Calu3 (cell line): ENCODE data around the gene RBM42. TPM values are rescaled to one million over a fixed set of nuclear protein-coding genes. Genes with fewer than 3 reads are reported as not detected.
A peak's percentile ranks its signal among the peaks of the same experiment; 100 is the strongest.

Source experiments
- BruUV-seq: library from RNA; stranded (reverse); fragments of 400-500 nt; replicated peaks from 2 replicates; lab custom pipeline; 2021; lab: Mats Ljungman, UMichigan
- CTCF ChIA-PET: fragments of 300-600 bp; sonication (Branson Sonifier 250); formaldehyde crosslinking; loops from one replicate; lab custom pipeline; 2022; ENCODE audit warnings: antibody characterized with exemption; lab: Charles Lee
- DNase-seq: peaks from one replicate; pipeline ENCODE4 v3.0.0; 2022
- H3K27ac Mint-ChIP-seq: one replicate; pipeline ENCODE4 v1.8.0; 2022; ENCODE audit warnings: mixed read lengths; ENCODE audit not compliant: unreplicated experiment
- H3K27me3 Mint-ChIP-seq: one replicate; pipeline ENCODE4 v1.8.0; 2022; ENCODE audit warnings: mixed read lengths; ENCODE audit not compliant: unreplicated experiment
- H3K36me3 Mint-ChIP-seq: one replicate; pipeline ENCODE4 v1.8.0; 2022; ENCODE audit warnings: mild to moderate bottlenecking, moderate library complexity, mixed read lengths; ENCODE audit not compliant: insufficient read depth, unreplicated experiment
- H3K4me1 Mint-ChIP-seq: one replicate; pipeline ENCODE4 v1.8.0; 2022; ENCODE audit warnings: mild to moderate bottlenecking, low read depth, mixed read lengths; ENCODE audit not compliant: unreplicated experiment
- H3K4me3 Mint-ChIP-seq: one replicate; pipeline ENCODE4 v1.8.0; 2022; ENCODE audit warnings: mild to moderate bottlenecking, low read depth, moderate library complexity, mixed read lengths; ENCODE audit not compliant: unreplicated experiment
- H3K9me3 Mint-ChIP-seq: one replicate; pipeline ENCODE4 v1.8.0; 2022; ENCODE audit warnings: low read depth, mixed read lengths; ENCODE audit not compliant: unreplicated experiment
- intact Hi-C: fragments of 100-400 bp; cut with micrococcal nuclease; formaldehyde crosslinking; loops from one replicate; pipeline ENCODE4 v1.10.0; 2022; ENCODE audit not compliant: unreplicated experiment
- total RNA-seq: library from RNA; stranded (reverse); gene quantifications from 2 replicates; pipeline ENCODE4 v1.2.3, GENCODE V29; 2022
- TF ChIP-seq, protein P1 (sequence below): fragments of 200-600 bp; IDR thresholded peaks from one replicate; pipeline ENCODE4 v1.8.0; 2022; ENCODE audit warnings: antibody characterized with exemption; ENCODE audit not compliant: unreplicated experiment

RBM42 gene
- total RNA-seq, 1 experiment from 2014 or later: 148 TPM

DNA sequence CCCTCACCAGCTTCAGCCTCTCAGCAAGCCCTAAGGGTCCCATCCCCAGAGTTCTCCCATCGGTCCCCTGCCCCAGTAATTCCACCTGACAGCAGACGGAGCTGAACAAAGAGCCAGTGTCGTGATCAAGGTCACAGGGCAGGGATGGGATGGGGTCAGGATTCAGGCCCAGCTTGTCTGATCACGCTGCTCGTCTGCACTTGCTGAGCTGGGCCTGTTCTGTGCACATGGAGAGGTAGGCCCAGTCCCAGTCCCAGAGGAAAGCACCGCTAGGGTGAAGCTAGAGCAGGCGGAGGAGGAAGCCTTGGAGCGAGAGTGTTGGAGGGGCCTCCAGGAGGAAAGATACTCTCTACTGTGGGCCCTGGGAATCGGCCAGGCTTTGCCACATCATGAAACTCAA lies 7.1 kb upstream of the RBM42 start:
- no peaks in the 10 kb centered on the region for H3K4me1 Mint-ChIP-seq
- no peak overlapping the region for H3K27ac Mint-ChIP-seq
- intact Hi-C loops: no loop called here
- no peak overlapping the region for H3K4me3 Mint-ChIP-seq
- H3K9me3 Mint-ChIP-seq: no peaks in the 10 kb centered on the region
- no TSS peak for BruUV-seq
- TF ChIP-seq, protein P1, sequence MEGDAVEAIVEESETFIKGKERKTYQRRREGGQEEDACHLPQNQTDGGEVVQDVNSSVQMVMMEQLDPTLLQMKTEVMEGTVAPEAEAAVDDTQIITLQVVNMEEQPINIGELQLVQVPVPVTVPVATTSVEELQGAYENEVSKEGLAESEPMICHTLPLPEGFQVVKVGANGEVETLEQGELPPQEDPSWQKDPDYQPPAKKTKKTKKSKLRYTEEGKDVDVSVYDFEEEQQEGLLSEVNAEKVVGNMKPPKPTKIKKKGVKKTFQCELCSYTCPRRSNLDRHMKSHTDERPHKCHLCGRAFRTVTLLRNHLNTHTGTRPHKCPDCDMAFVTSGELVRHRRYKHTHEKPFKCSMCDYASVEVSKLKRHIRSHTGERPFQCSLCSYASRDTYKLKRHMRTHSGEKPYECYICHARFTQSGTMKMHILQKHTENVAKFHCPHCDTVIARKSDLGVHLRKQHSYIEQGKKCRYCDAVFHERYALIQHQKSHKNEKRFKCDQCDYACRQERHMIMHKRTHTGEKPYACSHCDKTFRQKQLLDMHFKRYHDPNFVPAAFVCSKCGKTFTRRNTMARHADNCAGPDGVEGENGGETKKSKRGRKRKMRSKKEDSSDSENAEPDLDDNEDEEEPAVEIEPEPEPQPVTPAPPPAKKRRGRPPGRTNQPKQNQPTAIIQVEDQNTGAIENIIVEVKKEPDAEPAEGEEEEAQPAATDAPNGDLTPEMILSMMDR: no peak
- peaks cover 9% of the 10 kb centered on the region for H3K36me3 Mint-ChIP-seq
- CTCF ChIA-PET: no interaction called here
- no peaks in the 10 kb centered on the region for H3K27me3 Mint-ChIP-seq
- no peak for DNase-seq

DNA sequence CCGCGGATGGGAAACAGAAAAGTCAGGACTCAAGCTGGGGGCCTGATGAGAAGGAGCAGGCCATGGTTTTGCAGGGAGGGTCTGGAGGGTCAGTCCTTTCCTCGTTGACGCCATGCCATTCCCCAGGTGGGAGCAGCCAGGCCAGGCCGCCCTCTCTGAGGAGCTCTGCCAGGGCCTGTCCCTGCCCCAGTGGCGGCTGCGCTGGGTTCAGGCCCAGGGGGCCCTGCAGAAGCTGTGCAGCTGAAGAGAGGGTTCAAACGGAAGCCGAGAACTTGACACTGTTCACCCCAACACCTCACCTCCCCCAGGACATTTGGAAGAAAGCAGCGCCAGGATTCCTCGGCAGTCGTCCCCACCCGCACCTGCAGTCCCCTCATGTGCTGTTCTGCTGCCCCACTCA lies 6.1 kb upstream of the RBM42 start:
- no peak overlapping the region for H3K4me3 Mint-ChIP-seq
- H3K27ac Mint-ChIP-seq: no peak overlapping the region
- no peaks in the 10 kb centered on the region for H3K27me3 Mint-ChIP-seq
- H3K4me1 Mint-ChIP-seq: no peaks in the 10 kb centered on the region
- peaks cover 9% of the 10 kb centered on the region for H3K36me3 Mint-ChIP-seq
- TF ChIP-seq, protein P1: no peak
- no peaks in the 10 kb centered on the region for H3K9me3 Mint-ChIP-seq
- CTCF ChIA-PET: no interaction called here
- no TSS peak for BruUV-seq
- DNase-seq: no peak
- intact Hi-C loops: no loop called here

DNA sequence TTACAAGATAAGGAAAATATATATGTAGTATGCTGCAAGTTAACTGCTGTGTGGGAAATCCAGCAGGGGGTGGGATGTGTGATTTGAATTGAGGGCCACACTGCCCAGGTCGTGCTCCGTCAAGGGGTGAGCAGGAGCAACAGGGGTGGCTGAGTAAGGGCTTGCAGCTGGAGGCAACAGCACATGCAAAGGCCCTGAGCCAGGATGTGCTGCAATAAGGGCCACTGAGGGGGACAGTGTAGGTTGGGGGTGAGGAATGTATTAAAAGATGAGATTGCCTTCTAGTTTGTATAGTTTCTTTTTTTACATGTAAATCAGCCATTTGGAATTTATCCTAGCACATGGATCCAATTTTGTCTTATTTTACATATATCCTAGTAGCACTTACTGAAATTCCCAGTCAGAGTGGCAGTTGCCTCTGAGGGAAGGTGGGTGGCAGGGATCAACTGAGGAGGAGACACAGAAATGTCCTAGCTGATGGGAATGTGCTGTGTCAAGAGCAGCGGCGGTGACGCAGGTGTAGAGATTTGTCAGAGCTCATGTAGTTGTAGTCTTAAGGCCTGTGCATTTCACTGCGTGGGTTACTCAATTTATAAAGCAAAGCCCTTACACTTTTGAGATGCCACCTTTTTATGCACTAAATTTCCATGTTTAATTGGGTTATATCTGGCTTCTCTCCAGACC lies 5.4 kb upstream of the RBM42 start:
- Mint-ChIP-seq H3K27ac (no peak overlapping the region), H3K9me3 (no peaks in the 10 kb centered on the region), H3K36me3 (peaks cover 16% of the 10 kb centered on the region), H3K4me1 (peaks cover 5% of the 10 kb centered on the region), H3K4me3 (no peak overlapping the region), H3K27me3 (no peaks in the 10 kb centered on the region)
- DNase-seq: no peak
- intact Hi-C loops: no loop called here
- CTCF ChIA-PET: interaction anchor here (0.7 kb wide), 1 partner anchor 1144 kb away, joined by 4 read pairs; no protein-coding TSS in a partner anchor
- TF ChIP-seq, protein P1: no peak
- no TSS peak for BruUV-seq

DNA sequence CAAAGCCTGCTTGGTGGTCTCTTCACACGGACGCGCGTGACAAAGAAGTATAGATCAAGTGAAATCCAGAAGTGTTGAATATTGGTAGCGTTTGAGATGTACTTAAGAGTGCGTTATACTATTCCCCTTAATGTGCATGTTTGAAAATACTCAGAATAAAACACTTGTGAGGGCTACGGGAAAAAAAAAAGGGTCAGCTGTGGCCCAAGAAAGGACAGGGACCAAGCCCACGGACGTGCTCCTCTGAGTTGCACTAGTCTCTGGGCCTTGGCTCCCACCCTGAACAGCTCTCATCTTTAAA lies 622 bp upstream of the RBM42 start:
- TF ChIP-seq, protein P1: no peak
- DNase-seq: no peak
- intact Hi-C loops: no loop called here
- Mint-ChIP-seq H3K27ac (peak overlapping the region; percentile 100), H3K9me3 (no peaks in the 10 kb centered on the region), H3K36me3 (peaks cover 54% of the 10 kb centered on the region), H3K4me3 (peak overlapping the region; percentile 99), H3K4me1 (peaks cover 27% of the 10 kb centered on the region), H3K27me3 (no peaks in the 10 kb centered on the region)
- CTCF ChIA-PET: interaction anchor here (0.6 kb wide), 1 partner anchor 63 kb away, joined by 4 read pairs; no protein-coding TSS in a partner anchor
- TSS peak; percentile 99 for BruUV-seq
